Amniotic epithelial cell (primary cell): ENCODE measurements around the gene TADA3.

Source experiments
- DNase-seq: peaks from one replicate; pipeline ENCODE4 v3.0.0-alpha.2; 2010; ENCODE audit warnings: low read depth

TADA3 gene

GRCh38 chr3:9760779-9761505 lies 31.3 kb downstream of the TADA3 start:
- DNase-seq = no peak

GRCh38 chr3:9757427-9757826 lies 34.8 kb downstream of the TADA3 start:
- DNase-seq = no peak

GRCh38 chr3:9754678-9755077 lies 37.6 kb downstream of the TADA3 start:
- DNase-seq = no peak

- DNase-seq = peak; percentile 48
Observed at GRCh38 chr3:9750556-9751411, 41.5 kb downstream of the TADA3 start.

- DNase-seq = peak; percentile 98
Observed at GRCh38 chr3:9749645-9750555, 42.4 kb downstream of the TADA3 start, which contains the start of gene OGG1. OGG1 (plus strand) TSS chr3:9749952; CDS start chr3:9750287, 335 bp downstream.

GRCh38 chr3:9749296-9749644 lies 43.0 kb downstream of the TADA3 start:
- no peak for DNase-seq

- DNase-seq = no peak
Observed at GRCh38 chr3:9748031-9748430, 44.2 kb downstream of the TADA3 start.

- DNase-seq = peak; percentile 66
Observed at GRCh38 chr3:9747267-9747666, 45.0 kb downstream of the TADA3 start.

GRCh38 chr3:9746330-9746729 lies 45.9 kb downstream of the TADA3 start:
- peak; percentile 93 for DNase-seq

- DNase-seq = no peak
Observed at GRCh38 chr3:9745521-9745920, 46.8 kb downstream of the TADA3 start.

GRCh38 chr3:9744162-9744561 lies 48.1 kb downstream of the TADA3 start:
- DNase-seq = no peak

GRCh38 chr3:9743548-9743947 lies 48.7 kb downstream of the TADA3 start:
- no peak for DNase-seq

- no peak for DNase-seq
Observed at GRCh38 chr3:9742560-9742959, 49.7 kb downstream of the TADA3 start.

GRCh38 chr3:9739181-9739580 lies 53.1 kb downstream of the TADA3 start:
- DNase-seq = no peak

GRCh38 chr3:9736831-9737230 lies 55.4 kb downstream of the TADA3 start:
- no peak for DNase-seq

GRCh38 chr3:9732740-9733115 lies 59.5 kb downstream of the TADA3 start:
- DNase-seq = no peak

GRCh38 chr3:9732080-9732739 lies 60.1 kb downstream of the TADA3 start:
- no peak for DNase-seq

GRCh38 chr3:9731206-9732079 lies 60.8 kb downstream of the TADA3 start, which contains the start of gene BRPF1:
BRPF1 (plus strand) TSS chr3:9731735; CDS start chr3:9734141, 2,406 bp downstream.
- DNase-seq = peak; percentile 98

GRCh38 chr3:9730657-9731205 lies 61.5 kb downstream of the TADA3 start:
- DNase-seq = no peak
